Adrenal gland (tissue), 12 donors: ENCODE measurements around the gene CXorf58. TPM values are rescaled to one million over a fixed set of nuclear protein-coding genes. Genes with fewer than 3 reads are reported as not detected.
A peak's percentile ranks its signal among the peaks of the same experiment; 100 is the strongest.

Experiments used
- DNase-seq, 7 donors: peaks; one replicate each; pipeline ENCODE4 v3.0.0-alpha.2; 2019 to 2020
- H3K27ac ChIP-seq, 5 donors: fragments of 200-600 bp; sonication (generic) in 4 of 5; 1 replicate in 3 of 5; 2 replicates in 2 of 5; pipeline versions ENCODE4 v1.5.1 to v1.8.0; 2016 to 2020; ENCODE audit warnings: mild to moderate bottlenecking in 1 of 5
- H3K27me3 ChIP-seq: fragments of 200-600 bp; 2 replicates; pipeline ENCODE4 v1.8.0; 2021
- H3K36me3 ChIP-seq, 2 donors: fragments of 200-600 bp; replicated peaks in 1 of 2; 1 replicate in 1 of 2; 2 replicates in 1 of 2; pipeline versions ENCODE4 v1.5.1 to v1.8.0; 2018 to 2022
- H3K4me1 ChIP-seq, 2 donors: fragments of 200-600 bp; replicated peaks in 1 of 2; 1 replicate in 1 of 2; 2 replicates in 1 of 2; pipeline versions ENCODE4 v1.5.1 to v1.8.0; 2018 to 2021
- H3K4me3 ChIP-seq, 4 donors: fragments of 200-600 bp; sonication (generic) in 3 of 4; one replicate each; pipeline ENCODE4 v1.5.1; 2016 to 2018
- H3K9me3 ChIP-seq, 3 donors: fragments of 200-600 bp; sonication (generic) in 1 of 3; replicated peaks in 1 of 3; 1 replicate in 2 of 3; 2 replicates in 1 of 3; pipeline versions ENCODE4 v1.5.1 to v1.8.0; 2016 to 2021
- POLR2A ChIP-seq, 2 donors: fragments of 450-650 bp; IDR thresholded peaks; one replicate each; pipeline ENCODE4 v1.6.1; 2017; ENCODE audit warnings: antibody characterized with exemption in 2 of 2, mild to moderate bottlenecking in 2 of 2, moderate library complexity in 1 of 2
- WGBS, 4 donors: extraction: QIAGEN DNeasy Blood & Tissue Kit in 2 of 4; methylation state at CpG; one replicate each; pipeline versions ENCODE4 v1.1.5 to v1.1.7; 2013 to 2017; 5-methylcytosine and 5-hydroxymethylcytosine counted together
- intact Hi-C, 2 donors: fragments of 100-400 bp; cut with DNase I; formaldehyde crosslinking; loops; one replicate each; pipeline versions ENCODE4 v1.14.1 to v1.15.0; 2022 to 2023
- polyA plus RNA-seq, 3 donors: library from polyadenylated mRNA; stranded (reverse); fragments of 200-250 nt in 2 of 3; fragments of 350-450 nt in 1 of 3; fragmentation: Illumina TruSeq in 1 of 3; extraction: RNeasy Lipid Tissue Mini Kit (QIAGEN cat#74804) in 1 of 3; gene quantifications; one replicate each; pipeline ENCODE4 v1.2.3, GENCODE V29; 2013 to 2014
- total RNA-seq, 9 donors: library from RNA; depleted of rRNA in 4 of 9; stranded (reverse); fragments of >200 nt in 4 of 9; fragments of 120-200 nt in 1 of 9; fragmentation: NEBNext Ultra II Directional in 1 of 9; extraction: Animal tissue kit (Norgen Biotek cat#: 25700) in 1 of 9; gene quantifications; one replicate each; pipeline versions ENCODE4 v1.1.0 to v1.2.4, GENCODE V29; 2013 to 2023
- TF ChIP-seq, protein P1 (sequence below), 6 experiments: fragments of 450-650 bp in 4 of 6; fragments of 200-600 bp in 2 of 6; sonication (generic) in 1 of 6; IDR thresholded peaks; 1 replicate in 5 of 6; 2 replicates in 1 of 6; pipeline versions ENCODE4 v1.5.1 to v1.8.0; 2016 to 2021; ENCODE audit warnings: antibody characterized with exemption in 6 of 6, mild to moderate bottlenecking in 2 of 6, moderate library complexity in 1 of 6
- donor health status: healthy with polysubstance abuse.
- donor health status: Bipolar disorder and iron deficiency.
- donor health status: DM: yes; HTN: yes; CAD: no.
- donor health status: DM: no; HTN: no; CAD: no.
- donor health status: DM: no; HTN: no; CAD: no.
- donor health status: DM: yes; HTN: yes; CAD: no.

Gene CXorf58
- total and polyA plus RNA-seq, 12 donors, result 0.11 to 0.77 (median 0.34) TPM; not detected in 3

- Histone ChIP-seq H3K9me3 (no peaks in the 10 kb centered on the region), H3K4me3 (peak overlapping the region in 2 of 4 donors; percentile 2 to 43), H3K27ac (peak overlapping the region; percentile 28 to 87 (median 77)), H3K27me3 (no peaks in the 10 kb centered on the region), H3K4me1 (peaks cover 0 to 9% of the 10 kb centered on the region in 2 donors), H3K36me3 (no peaks in the 10 kb centered on the region)
- 20 to 41% (median 32%) methylated on average over 10 to 13 of the region's 13 CpGs for WGBS, 4 donors
- TF ChIP-seq, protein P1, sequence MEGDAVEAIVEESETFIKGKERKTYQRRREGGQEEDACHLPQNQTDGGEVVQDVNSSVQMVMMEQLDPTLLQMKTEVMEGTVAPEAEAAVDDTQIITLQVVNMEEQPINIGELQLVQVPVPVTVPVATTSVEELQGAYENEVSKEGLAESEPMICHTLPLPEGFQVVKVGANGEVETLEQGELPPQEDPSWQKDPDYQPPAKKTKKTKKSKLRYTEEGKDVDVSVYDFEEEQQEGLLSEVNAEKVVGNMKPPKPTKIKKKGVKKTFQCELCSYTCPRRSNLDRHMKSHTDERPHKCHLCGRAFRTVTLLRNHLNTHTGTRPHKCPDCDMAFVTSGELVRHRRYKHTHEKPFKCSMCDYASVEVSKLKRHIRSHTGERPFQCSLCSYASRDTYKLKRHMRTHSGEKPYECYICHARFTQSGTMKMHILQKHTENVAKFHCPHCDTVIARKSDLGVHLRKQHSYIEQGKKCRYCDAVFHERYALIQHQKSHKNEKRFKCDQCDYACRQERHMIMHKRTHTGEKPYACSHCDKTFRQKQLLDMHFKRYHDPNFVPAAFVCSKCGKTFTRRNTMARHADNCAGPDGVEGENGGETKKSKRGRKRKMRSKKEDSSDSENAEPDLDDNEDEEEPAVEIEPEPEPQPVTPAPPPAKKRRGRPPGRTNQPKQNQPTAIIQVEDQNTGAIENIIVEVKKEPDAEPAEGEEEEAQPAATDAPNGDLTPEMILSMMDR (IDR thresholded peaks at IDR 0.05), result peak in 4 of 6 experiments; percentile 16 to 38 (median 23)
- no peak for TF ChIP-seq POLR2A (IDR thresholded peaks at IDR 0.05)
- peak in 1 of 7 donors; percentile 17 for DNase-seq
- intact Hi-C loops, result loop anchor here (10.0 kb wide), 2 partner anchors 124 to 214 kb away; partner anchors contain the start of gene SAT1 (in 1 of the 2)
These were observed 606 bp downstream of the CXorf58 start for GRCh38 chrX:23908219-23909004.

- DNase-seq, result no peak
- no peak overlapping the region for H3K4me3 ChIP-seq
- peaks cover 0 to 8% of the 10 kb centered on the region in 2 donors for H3K4me1 ChIP-seq
- TF ChIP-seq, protein P1 (IDR thresholded peaks at IDR 0.05), result no peak
- no peak for TF ChIP-seq POLR2A (IDR thresholded peaks at IDR 0.05)
- H3K27me3 ChIP-seq, result no peaks in the 10 kb centered on the region
- WGBS, 4 donors, result 63 to 80% (median 65%) methylated on average over 5 of the region's 5 CpGs
- no peaks in the 10 kb centered on the region for H3K36me3 ChIP-seq
- no peak overlapping the region for H3K27ac ChIP-seq
- intact Hi-C loops, result no loop called here
- H3K9me3 ChIP-seq, result no peaks in the 10 kb centered on the region
These were observed 3.5 kb downstream of the CXorf58 start for GRCh38 chrX:23911126-23911835.

GRCh38 chrX:23919148-23919547 is 11.3 kb downstream of the CXorf58 start:
- Histone ChIP-seq H3K4me3 (no peak overlapping the region), H3K9me3 (no peaks in the 10 kb centered on the region), H3K27ac (no peak overlapping the region), H3K4me1 (no peaks in the 10 kb centered on the region), H3K27me3 (no peaks in the 10 kb centered on the region), H3K36me3 (no peaks in the 10 kb centered on the region)
- no peak for TF ChIP-seq POLR2A (IDR thresholded peaks at IDR 0.05)
- TF ChIP-seq, protein P1 (IDR thresholded peaks at IDR 0.05), result no peak
- no peak for DNase-seq
- WGBS, 4 donors, result 60 to 91% (median 75%) methylated on average over 1 of the region's 1 CpG
- intact Hi-C loops, result no loop called here

GRCh38 chrX:23919706-23920320 is 12.0 kb downstream of the CXorf58 start:
- H3K4me3 ChIP-seq, result no peak overlapping the region
- H3K27ac ChIP-seq, result no peak overlapping the region
- H3K36me3 ChIP-seq, result no peaks in the 10 kb centered on the region
- TF ChIP-seq POLR2A (IDR thresholded peaks at IDR 0.05), result no peak
- TF ChIP-seq, protein P1 (IDR thresholded peaks at IDR 0.05), result no peak
- no peaks in the 10 kb centered on the region for H3K27me3 ChIP-seq
- intact Hi-C loops, result no loop called here
- DNase-seq, result peak in 1 of 7 donors; percentile 15
- WGBS, 4 donors, result 73 to 91% (median 82%) methylated on average over 8 to 9 of the region's 9 CpGs
- H3K9me3 ChIP-seq, result no peaks in the 10 kb centered on the region
- no peaks in the 10 kb centered on the region for H3K4me1 ChIP-seq
